ENCODE data around the gene BPIFB1. TPM values are rescaled to one million over a fixed set of nuclear protein-coding genes. Genes with fewer than 3 reads are reported as not detected.

The BPIFB1 gene
- total RNA-seq, 1 experiment from 2014 or later: not detected

Other genes starting within 250 kb of the BPIFB1 start
- not detected in 3 replicates for gene BPIFB3, start 229.3 kb upstream of the BPIFB1 start, total RNA-seq (2021)
- gene BPIFB4, start 203.6 kb upstream of the BPIFB1 start, total RNA-seq (2021): not detected in 3 replicates
- gene BPIFA2, start 115.1 kb upstream of the BPIFB1 start, total RNA-seq (2021): not detected in 3 replicates
- gene BPIFA3, start 65.9 kb upstream of the BPIFB1 start, total RNA-seq (2021): not detected in 3 replicates
- not detected in 3 replicates for gene BPIFA1, start 47.2 kb upstream of the BPIFB1 start, total RNA-seq (2021)
- gene CDK5RAP1, start 118.3 kb downstream of the BPIFB1 start, total RNA-seq (2021): 47.6 to 56.3 TPM (median 52.8 TPM) in 3 replicates
- 5.3 to 6.3 TPM (median 6.2 TPM) in 3 replicates for gene SNTA1, start 160.5 kb downstream of the BPIFB1 start, total RNA-seq (2021)
- gene CBFA2T2, start 206.9 kb downstream of the BPIFB1 start, total RNA-seq (2021): 22.1 to 23.8 TPM (median 23.5 TPM) in 3 replicates